DOHH2 (cell line): Measurements from ENCODE around the gene COX6B1.

Experiments used
- H3F3A ChIP-seq: fragments of 200-600 bp; sonication (generic), shearing (Covaris generic); 2 replicates; pipeline ENCODE4 v1.6.0; 2016; ENCODE audit warnings: antibody characterized with exemption, mild to moderate bottlenecking; ENCODE audit not compliant: control insufficient read depth, insufficient read depth
- H3K27ac ChIP-seq: fragments of 200-600 bp; sonication (generic); 2 replicates; pipeline ENCODE4 v1.5.1; 2014; ENCODE audit warnings: low read depth, mild to moderate bottlenecking, low read length, moderate library complexity
- H3K27me3 ChIP-seq: fragments of 200-600 bp; sonication (generic); 2 replicates; pipeline ENCODE4 v1.6.1; 2014; ENCODE audit warnings: mild to moderate bottlenecking, low read length, mixed read lengths; ENCODE audit not compliant: control insufficient read depth
- H3K36me3 ChIP-seq: fragments of 200-600 bp; sonication (generic); 2 replicates; pipeline ENCODE4 v1.6.1; 2014; ENCODE audit warnings: mild to moderate bottlenecking, low read length, moderate library complexity, mixed read lengths; ENCODE audit not compliant: control insufficient read depth
- H3K4me1 ChIP-seq: fragments of 200-600 bp; sonication (generic); 2 replicates; pipeline ENCODE4 v1.6.1; 2014; ENCODE audit warnings: mild to moderate bottlenecking, low read length, mixed read lengths; ENCODE audit not compliant: control insufficient read depth
- H3K4me2 ChIP-seq: fragments of 200-600 bp; sonication (generic); 2 replicates; pipeline ENCODE4 v1.6.0; 2014; ENCODE audit warnings: mild to moderate bottlenecking, low read length, moderate library complexity
- H3K4me3 ChIP-seq: fragments of 200-600 bp; sonication (generic); 2 replicates; pipeline ENCODE4 v1.5.1; 2014; ENCODE audit warnings: mild to moderate bottlenecking, low read length, mixed read lengths
- H3K79me2 ChIP-seq: fragments of 200-600 bp; sonication (generic); 2 replicates; pipeline ENCODE4 v1.6.1; 2014; ENCODE audit warnings: mild to moderate bottlenecking, low read length, mixed read lengths; ENCODE audit not compliant: control insufficient read depth
- H3K9me2 ChIP-seq: fragments of 200-600 bp; sonication (generic); replicated peaks from 2 replicates; pipeline ENCODE4 v1.6.1; 2014; ENCODE audit warnings: mild to moderate bottlenecking, low read length, mixed read lengths; ENCODE audit not compliant: control insufficient read depth
- H3K9me3 ChIP-seq: fragments of 200-600 bp; sonication (generic); 2 replicates; pipeline ENCODE4 v1.6.1; 2014; ENCODE audit warnings: antibody characterized with exemption, low read length, mixed read lengths; ENCODE audit not compliant: control insufficient read depth, insufficient read depth
- H4K20me1 ChIP-seq: fragments of 200-600 bp; sonication (generic); 2 replicates; pipeline ENCODE4 v1.6.0; 2014; ENCODE audit warnings: low read depth, mild to moderate bottlenecking, antibody characterized with exemption, low read length, moderate library complexity; ENCODE audit not compliant: control insufficient read depth, insufficient read depth
- EZH2phosphoT487 ChIP-seq: fragments of 200-600 bp; sonication (generic); IDR thresholded peaks from 2 replicates; pipeline ENCODE4 v1.6.1; 2017; ENCODE audit warnings: borderline replicate concordance, mild to moderate bottlenecking, antibody characterized with exemption, low read length, moderate library complexity, mixed read lengths
- TF ChIP-seq, protein P1 (sequence below): fragments of 200-600 bp; sonication (generic); IDR thresholded peaks from one replicate; pipeline ENCODE4 v1.5.1; 2014; ENCODE audit warnings: antibody characterized with exemption, mild to moderate bottlenecking, low read depth, low read length; ENCODE audit not compliant: poor library complexity, severe bottlenecking

Gene COX6B1

DNA sequence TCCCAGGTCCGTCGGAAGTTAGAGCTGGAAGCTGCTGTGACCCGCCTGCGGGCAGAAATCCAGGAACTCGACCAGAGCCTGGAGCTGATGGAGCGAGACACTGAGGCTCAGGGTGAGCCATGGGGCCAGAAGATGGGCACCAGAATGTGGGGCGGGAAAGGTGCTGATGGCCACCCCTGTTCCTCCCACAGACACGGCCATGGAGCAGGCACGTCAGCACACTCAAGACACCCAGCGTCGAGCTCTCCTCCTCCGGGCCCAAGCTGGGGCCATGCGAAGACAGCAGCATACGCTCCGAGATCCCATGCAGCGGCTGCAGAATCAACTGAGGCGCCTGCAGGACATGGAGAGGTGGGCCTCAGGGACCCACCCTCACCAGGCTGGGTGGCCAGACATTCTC lies 33.1 kb upstream of the COX6B1 start:
- TF ChIP-seq EZH2phosphoT487 = no peak
- TF ChIP-seq, protein P1, sequence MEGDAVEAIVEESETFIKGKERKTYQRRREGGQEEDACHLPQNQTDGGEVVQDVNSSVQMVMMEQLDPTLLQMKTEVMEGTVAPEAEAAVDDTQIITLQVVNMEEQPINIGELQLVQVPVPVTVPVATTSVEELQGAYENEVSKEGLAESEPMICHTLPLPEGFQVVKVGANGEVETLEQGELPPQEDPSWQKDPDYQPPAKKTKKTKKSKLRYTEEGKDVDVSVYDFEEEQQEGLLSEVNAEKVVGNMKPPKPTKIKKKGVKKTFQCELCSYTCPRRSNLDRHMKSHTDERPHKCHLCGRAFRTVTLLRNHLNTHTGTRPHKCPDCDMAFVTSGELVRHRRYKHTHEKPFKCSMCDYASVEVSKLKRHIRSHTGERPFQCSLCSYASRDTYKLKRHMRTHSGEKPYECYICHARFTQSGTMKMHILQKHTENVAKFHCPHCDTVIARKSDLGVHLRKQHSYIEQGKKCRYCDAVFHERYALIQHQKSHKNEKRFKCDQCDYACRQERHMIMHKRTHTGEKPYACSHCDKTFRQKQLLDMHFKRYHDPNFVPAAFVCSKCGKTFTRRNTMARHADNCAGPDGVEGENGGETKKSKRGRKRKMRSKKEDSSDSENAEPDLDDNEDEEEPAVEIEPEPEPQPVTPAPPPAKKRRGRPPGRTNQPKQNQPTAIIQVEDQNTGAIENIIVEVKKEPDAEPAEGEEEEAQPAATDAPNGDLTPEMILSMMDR = no peak
- Histone ChIP-seq H3K36me3 (peaks cover 35% of the 10 kb centered on the region), H3K79me2 (peaks cover 15% of the 10 kb centered on the region), H3K27me3 (no peaks in the 10 kb centered on the region), H3K4me2 (no peak overlapping the region), H3K4me3 (no peak overlapping the region), H3K9me3 (no peaks in the 10 kb centered on the region), H3F3A (no peaks in the 10 kb centered on the region), H3K27ac (no peak overlapping the region), H3K9me2 (no peaks in the 10 kb centered on the region), H4K20me1 (no peaks in the 10 kb centered on the region), H3K4me1 (peaks cover 18% of the 10 kb centered on the region)

DNA sequence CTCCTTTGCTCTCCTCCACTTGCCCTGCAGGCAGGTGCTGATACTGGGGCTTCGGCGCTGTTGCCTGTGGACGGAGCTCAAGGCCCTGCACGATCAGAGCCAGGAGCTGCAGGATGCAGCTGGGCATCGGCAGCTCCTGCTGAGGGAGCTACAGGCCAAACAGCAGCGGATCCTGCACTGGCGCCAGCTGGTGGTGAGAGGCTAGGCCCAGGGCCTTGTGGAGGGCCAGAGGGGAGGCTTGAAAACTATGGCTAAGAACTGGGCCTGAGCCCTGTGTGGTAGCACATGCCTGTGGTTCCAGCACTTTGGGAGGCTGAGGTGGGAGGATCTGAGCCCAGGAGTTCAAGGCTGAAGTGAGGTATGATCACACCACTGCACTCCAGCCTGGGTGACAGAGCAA lies 29.3 kb upstream of the COX6B1 start:
- H4K20me1 ChIP-seq = no peaks in the 10 kb centered on the region
- no peak overlapping the region for H3K4me3 ChIP-seq
- no peaks in the 10 kb centered on the region for H3K4me1 ChIP-seq
- no peaks in the 10 kb centered on the region for H3K27me3 ChIP-seq
- peaks cover 46% of the 10 kb centered on the region for H3K36me3 ChIP-seq
- no peaks in the 10 kb centered on the region for H3K9me3 ChIP-seq
- TF ChIP-seq, protein P1 = no peak
- no peak for TF ChIP-seq EZH2phosphoT487
- no peaks in the 10 kb centered on the region; the same call in 1 of the 2 replicates for H3F3A ChIP-seq
- no peak overlapping the region for H3K4me2 ChIP-seq
- H3K9me2 ChIP-seq = no peaks in the 10 kb centered on the region
- no peak overlapping the region for H3K27ac ChIP-seq
- H3K79me2 ChIP-seq = peaks cover 3% of the 10 kb centered on the region

DNA sequence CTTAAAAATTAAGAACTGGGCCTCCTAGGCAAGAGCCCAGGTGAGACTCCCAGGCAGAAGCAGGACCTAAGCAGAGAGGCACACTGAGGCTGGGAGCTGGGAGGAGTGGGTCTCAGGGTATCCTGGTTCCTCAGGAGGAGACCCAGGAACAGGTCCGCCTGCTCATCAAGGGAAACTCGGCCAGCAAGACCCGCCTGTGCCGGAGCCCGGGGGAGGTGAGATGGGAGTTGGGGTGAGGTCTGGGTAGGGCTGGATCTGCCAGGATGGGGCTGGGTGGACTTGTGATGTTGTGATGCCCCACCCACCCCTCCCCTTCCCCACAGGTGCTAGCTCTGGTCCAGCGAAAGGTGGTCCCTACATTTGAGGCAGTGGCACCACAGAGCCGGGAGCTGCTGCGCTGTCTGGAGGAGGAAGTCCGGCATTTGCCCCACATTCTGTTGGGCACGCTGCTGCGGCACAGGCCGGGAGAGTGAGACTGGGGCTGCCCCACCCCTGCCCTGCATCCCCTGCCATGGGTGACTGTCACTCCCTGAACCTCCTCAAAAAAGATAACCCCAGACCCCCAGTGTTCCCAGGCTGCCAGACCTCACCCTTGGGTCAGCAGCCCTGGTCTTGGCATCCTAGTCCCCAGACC lies 28.7 kb upstream of the COX6B1 start:
- H3K79me2 ChIP-seq = no peaks in the 10 kb centered on the region
- no peaks in the 10 kb centered on the region for H3K4me1 ChIP-seq
- H3K36me3 ChIP-seq = peaks cover 43% of the 10 kb centered on the region
- H3K27me3 ChIP-seq = no peaks in the 10 kb centered on the region
- no peak overlapping the region for H3K4me2 ChIP-seq
- H3K9me3 ChIP-seq = no peaks in the 10 kb centered on the region
- no peaks in the 10 kb centered on the region for H3K9me2 ChIP-seq
- no peaks in the 10 kb centered on the region for H4K20me1 ChIP-seq
- H3K4me3 ChIP-seq = no peak overlapping the region
- no peak overlapping the region for H3K27ac ChIP-seq
- no peak for TF ChIP-seq EZH2phosphoT487
- H3F3A ChIP-seq = no peaks in the 10 kb centered on the region; the same call in 1 of the 2 replicates

DNA sequence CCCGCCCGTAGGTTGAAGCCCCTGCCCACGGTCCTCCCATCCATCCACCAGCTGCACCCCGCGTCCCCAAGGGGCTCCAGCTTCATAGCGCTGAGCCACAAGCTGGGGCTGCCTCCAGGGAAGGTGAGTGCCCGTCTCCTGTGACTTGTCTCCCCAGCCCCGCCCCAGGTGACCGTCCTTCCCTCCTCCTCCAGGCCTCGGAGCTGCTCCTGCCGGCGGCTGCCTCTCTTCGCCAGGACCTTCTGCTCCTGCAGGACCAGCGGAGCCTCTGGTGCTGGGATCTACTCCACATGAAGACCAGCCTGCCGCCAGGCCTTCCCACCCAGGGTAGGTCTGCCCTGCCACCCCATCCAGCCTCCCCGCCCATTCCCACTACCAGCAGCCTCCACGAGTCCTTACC lies 28.1 kb upstream of the COX6B1 start:
- Histone ChIP-seq H4K20me1 (no peaks in the 10 kb centered on the region), H3K27me3 (no peaks in the 10 kb centered on the region), H3K36me3 (peaks cover 38% of the 10 kb centered on the region), H3K9me3 (no peaks in the 10 kb centered on the region), H3K4me1 (no peaks in the 10 kb centered on the region), H3K4me3 (no peak overlapping the region), H3K9me2 (no peaks in the 10 kb centered on the region), H3K4me2 (no peak overlapping the region), H3F3A (peaks cover under 1% of the 10 kb centered on the region; the same call in 1 of the 2 replicates), H3K27ac (no peak overlapping the region), H3K79me2 (no peaks in the 10 kb centered on the region)
- TF ChIP-seq, protein P1 = no peak
- no peak for TF ChIP-seq EZH2phosphoT487
